Head of caudate nucleus (tissue), 42 donors: ENCODE data around the gene HOXB9.

ENCODE experiments used
- DNase-seq, 42 donors: peaks; one replicate each; pipeline versions ENCODE4 v3.0.0 to v3.0.0-alpha.2; 2020 to 2021; ENCODE audit warnings: mixed read lengths in 7 of 42
- intact Hi-C: fragments of 100-400 bp; cut with DNase I; formaldehyde crosslinking; loops from one replicate; pipeline ENCODE4 v1.15.0; 2022

HOXB9 gene

GRCh38 chr17:48627623-48628521, 1.7 kb upstream of the HOXB9 start:
- intact Hi-C loops: no loop called here
- DNase-seq: no peak

DNA sequence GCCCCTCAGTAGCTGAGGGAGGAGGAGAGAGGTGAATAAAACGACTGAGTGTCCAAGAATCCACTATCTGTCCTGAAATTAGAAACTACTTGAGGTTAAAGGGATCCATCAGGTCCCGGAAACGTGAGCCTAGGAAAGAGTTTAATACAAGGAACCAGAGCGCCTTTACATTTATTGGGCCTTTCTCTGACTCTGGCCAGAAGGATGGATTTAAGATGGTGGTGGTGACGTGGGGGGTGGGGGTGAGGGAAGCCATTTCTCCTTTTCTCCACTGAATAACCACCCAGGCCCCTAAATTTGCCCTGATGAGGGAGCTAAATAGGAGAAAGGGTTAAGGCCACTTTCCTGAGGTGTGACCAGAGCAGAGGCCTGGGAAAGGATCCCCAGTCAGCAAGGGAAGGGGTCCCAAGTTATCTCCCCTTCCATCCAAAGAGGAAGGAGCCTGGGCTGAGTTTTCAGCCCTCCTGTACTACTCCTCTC, 1.0 kb upstream of the HOXB9 start:
- intact Hi-C loops: no loop called here
- no peak for DNase-seq

DNA sequence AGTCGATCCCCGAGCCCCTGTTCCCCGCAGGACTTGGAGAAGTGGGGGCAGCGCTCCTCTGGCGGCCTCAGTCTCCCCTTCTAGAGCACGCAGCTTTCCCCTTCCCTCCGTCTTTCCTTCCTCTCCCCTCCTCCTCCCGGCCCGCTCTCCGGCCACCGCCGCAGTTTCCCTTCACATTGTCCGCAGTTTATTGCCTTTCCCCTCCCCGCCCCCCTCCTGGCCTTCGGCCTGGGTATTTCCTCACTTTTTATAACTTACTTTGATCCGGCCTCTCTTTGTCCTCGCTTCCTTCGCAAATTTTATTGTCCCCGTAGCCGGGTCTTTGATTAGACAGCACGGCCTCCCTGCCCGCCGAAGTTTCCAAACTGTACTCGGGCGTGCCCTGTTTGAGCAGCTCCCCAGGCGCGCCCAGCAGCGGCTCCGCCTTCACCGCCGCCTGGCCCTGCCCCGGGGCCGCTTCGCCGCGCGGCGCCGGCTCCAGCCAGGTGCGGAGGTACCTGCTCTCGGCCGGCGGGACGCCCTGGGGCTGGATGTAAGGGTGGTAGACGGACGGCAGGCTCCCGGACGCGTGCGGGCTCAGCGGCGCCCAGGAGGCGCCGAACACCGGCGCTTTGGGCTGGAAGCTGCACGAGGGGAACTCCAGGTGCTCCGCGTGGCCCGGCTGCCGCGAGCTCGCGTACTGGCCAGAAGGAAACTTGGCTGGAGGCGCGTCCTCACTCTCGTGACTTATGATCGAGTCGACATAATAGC, 488 bp downstream of the HOXB9 start:
- no peak for DNase-seq
- intact Hi-C loops: no loop called here

DNA sequence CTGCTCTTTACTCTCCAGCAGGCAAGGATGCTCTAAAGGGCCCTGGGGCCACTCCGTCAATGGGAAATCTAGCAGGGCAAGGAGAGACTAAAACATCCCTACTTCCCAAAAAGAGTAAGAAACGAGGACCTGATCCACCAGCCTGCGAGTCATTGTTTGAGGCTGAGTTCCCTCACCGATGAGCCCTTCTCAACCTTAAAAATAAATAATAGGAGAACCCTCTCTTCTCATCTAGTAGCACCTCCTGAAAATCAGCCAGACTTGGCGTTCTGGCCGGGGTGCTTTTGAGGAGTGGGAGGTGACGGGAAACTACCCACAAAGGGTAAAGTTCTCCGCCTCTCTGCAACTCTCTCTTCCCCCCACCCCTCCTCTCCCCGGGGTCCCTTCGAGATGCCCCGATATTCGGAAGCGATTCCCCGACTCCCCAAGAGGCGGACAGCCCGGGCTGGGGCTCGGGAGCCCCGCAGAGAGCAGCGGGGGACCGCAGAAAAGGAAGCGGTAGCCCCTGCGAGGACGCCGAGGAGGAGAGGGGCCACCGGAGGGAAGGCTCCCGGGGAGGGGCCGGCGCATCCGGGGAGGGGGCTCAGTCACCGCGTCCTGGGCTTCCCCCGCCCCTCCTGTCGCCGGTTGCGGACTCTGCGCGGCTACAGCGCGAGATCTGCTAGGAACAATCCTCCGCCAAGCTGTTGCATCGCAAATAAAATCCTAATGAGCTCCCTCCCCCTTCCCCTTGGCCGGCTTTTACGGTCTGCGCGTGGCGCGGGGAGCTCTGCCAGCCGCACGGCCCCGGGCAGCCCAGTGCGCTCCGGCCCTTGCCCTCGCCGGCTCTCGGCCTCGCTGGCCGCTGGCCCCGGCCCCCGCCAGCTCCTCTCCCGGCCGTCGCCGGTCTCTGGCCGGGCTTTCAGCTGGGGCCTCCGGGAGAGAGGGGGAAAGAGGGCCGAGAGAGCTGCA, 1.3 kb downstream of the HOXB9 start:
- DNase-seq: peak in 4 of 42 donors; percentile 3 to 19 (median 9)
- intact Hi-C loops: no loop called here

- intact Hi-C loops: no loop called here
These were observed 2.0 kb downstream of the HOXB9 start for GRCh38 chr17:48624118-48624517.

GRCh38 chr17:48623583-48623982, 2.6 kb downstream of the HOXB9 start:
- intact Hi-C loops: no loop called here
- DNase-seq: no peak

More at GRCh38 chr17:48624118-48624517, 2.0 kb downstream of the HOXB9 start:
- no peak for DNase-seq

GRCh38 chr17:48622857-48623256, 3.3 kb downstream of the HOXB9 start:
- intact Hi-C loops: no loop called here
- DNase-seq: no peak

DNA sequence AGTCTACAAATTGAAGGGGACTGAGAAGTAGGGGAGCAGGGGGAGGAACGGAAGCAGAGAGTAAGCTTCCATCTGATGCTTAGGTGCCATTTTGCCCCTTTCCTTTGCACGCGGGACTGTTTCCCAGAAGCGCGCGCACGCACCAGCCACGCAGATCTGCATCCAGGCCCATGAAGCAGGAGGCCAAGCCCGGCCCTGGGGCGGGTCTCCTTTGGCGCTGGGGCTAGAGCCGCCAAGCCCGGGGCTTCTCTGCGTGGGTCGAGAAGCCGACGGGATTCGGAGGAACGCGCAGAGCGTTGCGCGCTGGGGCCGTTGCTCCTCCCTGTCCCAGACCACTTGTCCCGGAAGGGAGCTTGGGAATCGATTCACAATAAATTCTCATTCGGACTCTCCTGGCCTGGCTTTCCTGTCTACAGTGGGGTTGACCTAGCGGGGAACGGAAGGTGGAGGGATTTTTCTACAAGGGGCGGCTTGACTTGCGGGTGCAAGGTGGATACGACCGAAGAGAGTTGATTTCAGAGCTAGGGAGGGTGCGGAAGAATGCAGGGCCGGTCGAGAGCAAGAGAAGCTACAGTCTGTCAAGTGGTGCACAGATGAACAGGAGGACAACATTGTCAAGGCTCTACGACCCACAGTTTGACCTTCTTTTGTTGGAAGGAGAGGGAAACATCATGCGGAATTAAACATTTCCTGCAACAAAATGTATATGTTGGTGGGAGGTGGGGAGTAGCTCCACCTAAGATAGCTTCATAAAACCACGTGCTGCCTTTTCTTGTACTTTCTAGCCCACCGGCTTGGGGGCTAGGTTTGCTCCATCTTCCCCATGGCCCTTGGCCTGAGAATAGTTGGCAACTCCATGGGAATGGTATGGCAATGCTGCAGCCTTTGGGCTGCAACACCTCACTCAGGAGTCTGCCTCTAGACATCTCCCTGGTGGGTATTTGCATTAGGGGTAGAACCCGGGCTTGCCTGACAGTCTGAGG, 4.5 kb downstream of the HOXB9 start:
- intact Hi-C loops: no loop called here
- no peak for DNase-seq

- DNase-seq: no peak
- intact Hi-C loops: no loop called here
These were observed 5.6 kb downstream of the HOXB9 start for GRCh38 chr17:48620461-48621139.

GRCh38 chr17:48619826-48620449, 6.2 kb downstream of the HOXB9 start:
- no peak for DNase-seq
- intact Hi-C loops: loop anchor here (2.0 kb wide), 1 partner anchor 595 kb away; no protein-coding TSS in a partner anchor

DNA sequence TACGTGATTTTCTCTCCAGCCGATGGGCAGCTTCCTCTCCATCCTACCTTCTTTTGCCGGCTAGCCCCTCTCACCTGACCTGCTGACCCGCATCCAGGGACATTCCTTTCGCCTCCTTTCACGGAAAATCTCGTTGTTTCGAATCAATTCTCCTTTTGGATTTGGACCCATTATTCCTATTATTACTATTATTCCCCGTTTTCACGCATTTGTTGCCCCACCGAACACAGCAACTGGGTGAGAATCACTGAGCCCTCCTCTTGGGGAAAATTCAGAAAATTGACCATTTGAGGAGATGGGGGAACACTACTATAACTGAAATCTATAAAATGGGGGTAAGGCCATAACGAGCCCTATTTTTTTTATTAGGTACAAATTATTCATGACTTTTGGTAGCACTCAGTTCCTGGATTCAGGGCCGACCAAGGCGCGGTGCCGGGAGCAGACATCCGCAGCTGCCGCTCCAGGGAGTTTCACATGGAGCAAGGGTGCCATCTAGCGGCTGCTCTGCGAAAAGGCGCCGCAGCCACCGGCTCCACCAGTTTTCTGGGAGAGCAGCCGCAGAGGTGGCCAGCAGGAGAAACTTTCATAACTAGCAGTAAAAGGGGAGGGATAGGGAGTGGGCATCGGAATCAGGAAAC, 7.8 kb downstream of the HOXB9 start:
- DNase-seq: peak; percentile 71 to 95 (median 90)
- intact Hi-C loops: loop anchor here (2.0 kb wide), 1 partner anchor 594 kb away; no protein-coding TSS in a partner anchor

DNA sequence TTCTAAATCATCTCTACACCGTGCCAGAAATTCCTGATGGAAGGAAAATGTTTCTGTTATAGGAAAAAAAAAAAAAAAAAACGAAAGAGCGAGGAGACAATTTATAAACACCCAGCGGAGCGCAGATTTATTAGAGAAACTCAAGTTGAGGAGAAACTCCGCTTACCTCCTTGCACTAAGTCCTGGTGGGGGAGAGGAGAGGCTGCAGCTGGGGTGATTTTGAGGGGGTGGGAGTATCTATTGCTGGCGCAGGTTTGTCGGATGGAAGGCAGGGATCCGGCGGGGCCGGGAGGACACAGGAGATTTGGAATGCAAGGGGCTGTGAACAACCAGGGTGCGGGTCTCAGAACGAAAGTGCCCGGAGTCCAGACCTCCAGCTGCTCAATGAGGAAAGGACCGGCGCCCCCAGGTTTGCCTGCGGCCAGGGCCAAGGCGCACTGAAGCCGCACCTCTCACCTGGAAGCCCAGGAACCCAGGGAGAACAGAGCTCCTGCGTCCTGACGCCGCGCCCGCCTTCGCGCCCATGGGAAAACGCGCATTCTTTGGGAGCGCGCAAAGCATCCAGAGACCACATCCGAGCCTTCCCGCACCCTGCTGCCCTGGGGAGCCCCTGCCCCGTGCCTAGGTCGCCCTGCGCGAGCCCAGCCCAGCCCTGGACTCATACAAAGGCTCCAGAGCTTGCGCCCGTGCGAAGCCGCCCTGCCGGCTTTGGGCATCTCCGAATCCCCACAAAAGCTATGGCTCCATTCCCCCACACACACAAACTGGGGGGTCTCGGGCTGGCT, 8.5 kb downstream of the HOXB9 start:
- DNase-seq: no peak
- intact Hi-C loops: loop anchor here (2.0 kb wide), 1 partner anchor 593 kb away; no protein-coding TSS in a partner anchor

- intact Hi-C loops: no loop called here
- DNase-seq: no peak
These were observed 9.3 kb downstream of the HOXB9 start for GRCh38 chr17:48616717-48617470.

- intact Hi-C loops: no loop called here
- no peak for DNase-seq
These were observed 10.0 kb downstream of the HOXB9 start for GRCh38 chr17:48615963-48616716.
